Myocyte (in vitro differentiated cells): Measurements from ENCODE around the gene DPT. TPM values are rescaled to one million over a fixed set of nuclear protein-coding genes. Genes with fewer than 3 reads are reported as not detected.
"Not testable (repeated sequence)": the region's sequence is repeated elsewhere in the genome, so short reads cannot be mapped to it uniquely, and the experiment has no call there.

Experiments
- DNase-seq: peaks from one replicate; pipeline ENCODE4 v3.0.0-alpha.2; 2012; ENCODE audit warnings: low read depth
- polyA plus RNA-seq: library from polyadenylated mRNA; unstranded; fragments of >200 nt; gene quantifications from one replicate; pipeline ENCODE4 v1.2.1, GENCODE V29; 2012; ENCODE audit warnings: missing spikeins
- total RNA-seq: library from RNA; depleted of rRNA; stranded (reverse); fragments of >200 nt; gene quantifications from 2 replicates; pipeline ENCODE4 v1.2.3, GENCODE V29; 2014

The DPT gene
- total RNA-seq, result not detected in 2 replicates
- 0.16 TPM for polyA plus RNA-seq

- no peak for DNase-seq
Observed at GRCh38 chr1:168728473-168729404, at the start of gene DPT. Gene DPT (minus strand): TSS chr1:168729206. CDS start chr1:168729174, 32 bp downstream.

GRCh38 chr1:168775366-168775765 is 46.4 kb upstream of the DPT start:
- no peak for DNase-seq

GRCh38 chr1:168774241-168774640 is 45.2 kb upstream of the DPT start:
- peak; percentile 51 for DNase-seq

GRCh38 chr1:168772428-168773060 is 43.5 kb upstream of the DPT start:
- DNase-seq, result no peak

- peak; percentile 26 for DNase-seq
Observed at GRCh38 chr1:168771104-168771630, 42.2 kb upstream of the DPT start.

GRCh38 chr1:168769893-168770292 is 40.9 kb upstream of the DPT start:
- not testable (repeated sequence) for DNase-seq

- peak; percentile 7 for DNase-seq
Observed at GRCh38 chr1:168767894-168768584, 39.0 kb upstream of the DPT start.

- DNase-seq, result no peak
Observed at GRCh38 chr1:168766568-168766967, 37.6 kb upstream of the DPT start.

GRCh38 chr1:168763031-168763430 is 34.0 kb upstream of the DPT start:
- DNase-seq, result no peak

- DNase-seq, result no peak
Observed at GRCh38 chr1:168762473-168762872, 33.5 kb upstream of the DPT start.

GRCh38 chr1:168760781-168761180 is 31.8 kb upstream of the DPT start:
- DNase-seq, result no peak

- no peak for DNase-seq
Observed at GRCh38 chr1:168760241-168760640, 31.2 kb upstream of the DPT start.

GRCh38 chr1:168759077-168759476 is 30.1 kb upstream of the DPT start:
- DNase-seq, result no peak

GRCh38 chr1:168758503-168758902 is 29.5 kb upstream of the DPT start:
- no peak for DNase-seq

GRCh38 chr1:168755800-168756418 is 26.9 kb upstream of the DPT start:
- DNase-seq, result no peak

- no peak for DNase-seq
Observed at GRCh38 chr1:168752171-168752832, 23.3 kb upstream of the DPT start.

- DNase-seq, result no peak
Observed at GRCh38 chr1:168751195-168751650, 22.2 kb upstream of the DPT start.

- no peak for DNase-seq
Observed at GRCh38 chr1:168742994-168743650, 14.1 kb upstream of the DPT start.

GRCh38 chr1:168742386-168742785 is 13.4 kb upstream of the DPT start:
- no peak for DNase-seq

GRCh38 chr1:168739908-168740307 is 10.9 kb upstream of the DPT start:
- DNase-seq, result no peak
